SK-N-SH (cell line): ENCODE data around the gene GALNTL6. TPM values are rescaled to one million over a fixed set of nuclear protein-coding genes. Genes with fewer than 3 reads are reported as not detected.

Experiments
- CTCF ChIA-PET: fragments of 300-600, 350-600 bp; formaldehyde crosslinking; extraction: SDS; loops from one replicate; lab custom pipeline; 2021; lab: Yijun Ruan, JAX
- POLR2A ChIA-PET: fragments of 350-600 bp; sonication (Branson Sonifier 250); formaldehyde crosslinking; extraction: SDS; loops from one replicate; lab custom pipeline; 2020; ENCODE audit warnings: antibody characterized with exemption, inconsistent platforms; lab: Yijun Ruan, JAX
- DNase-seq: peaks from one replicate; pipeline ENCODE4 v3.0.0; 2012
- H2AFZ ChIP-seq: fragments of 200-600 bp; sonication (generic); 2 replicates; pipeline ENCODE4 v1.8.1; 2016; ENCODE audit warnings: antibody characterized with exemption, mild to moderate bottlenecking, low read depth
- H3F3A ChIP-seq: fragments of 200-600 bp; sonication (generic); replicated peaks from 2 replicates; pipeline ENCODE3; 2016; ENCODE audit warnings: antibody characterized with exemption, mild to moderate bottlenecking; ENCODE audit not compliant: insufficient read depth
- H3K27ac ChIP-seq, 2 experiments: fragments of 200-500 bp in 1 of 2; fragments of 200-600 bp in 1 of 2; sonication (Bioruptor generic) in 1 of 2; sonication (generic), shearing (Covaris generic) in 1 of 2; 2 replicates each; pipeline versions ENCODE4 v1.5.1 to v1.6.1; 2014 to 2016; ENCODE audit warnings: low read depth in 2 of 2, inconsistent platforms in 1 of 2, low read length in 1 of 2, mild to moderate bottlenecking in 1 of 2, mixed read lengths in 1 of 2
- H3K27me3 ChIP-seq: fragments of 200-600 bp; sonication (generic), shearing (Covaris generic); 2 replicates; pipeline ENCODE4 v1.6.1; 2016; ENCODE audit warnings: mixed run types; ENCODE audit not compliant: insufficient read depth
- H3K36me3 ChIP-seq, 2 experiments: fragments of 200-500 bp in 1 of 2; fragments of 200-600 bp in 1 of 2; sonication (Bioruptor generic) in 1 of 2; sonication (generic) in 1 of 2; replicated peaks in 1 of 2; 2 replicates each; pipeline versions ENCODE3 to v1.5.1; 2014 to 2016; ENCODE audit warnings: low read length in 1 of 2, mild to moderate bottlenecking in 1 of 2; ENCODE audit not compliant: insufficient read depth in 2 of 2, control insufficient read depth in 1 of 2
- H3K4me1 ChIP-seq, 2 experiments: fragments of 200-500 bp in 1 of 2; fragments of 200-600 bp in 1 of 2; sonication (Bioruptor generic) in 1 of 2; sonication (generic), shearing (Covaris generic) in 1 of 2; 2 replicates each; pipeline versions ENCODE4 v1.5.1 to v1.6.1; 2014 to 2016; ENCODE audit warnings: low read depth in 1 of 2, low read length in 1 of 2, mixed run types in 1 of 2; ENCODE audit not compliant: insufficient read depth in 2 of 2, control insufficient read depth in 1 of 2
- H3K4me2 ChIP-seq: fragments of 200-600 bp; sonication (generic), shearing (Covaris generic); 2 replicates; pipeline ENCODE4 v1.6.1; 2017; ENCODE audit warnings: mixed run types
- H3K4me3 ChIP-seq, 2 experiments: fragments of 200-500 bp in 1 of 2; fragments of 200-600 bp in 1 of 2; sonication (Bioruptor generic) in 1 of 2; sonication (generic), shearing (Covaris generic) in 1 of 2; 2 replicates each; pipeline versions ENCODE4 v1.5.1 to v1.8.1; 2014 to 2016; ENCODE audit warnings: low read depth in 2 of 2, inconsistent platforms in 1 of 2, low read length in 1 of 2, mild to moderate bottlenecking in 1 of 2, mixed read lengths in 1 of 2, moderate library complexity in 1 of 2
- H3K79me2 ChIP-seq: fragments of 200-600 bp; sonication (generic); 2 replicates; pipeline ENCODE4 v1.8.1; 2017; ENCODE audit warnings: mild to moderate bottlenecking; ENCODE audit not compliant: insufficient read depth
- H3K9ac ChIP-seq: fragments of 200-600 bp; sonication (generic); 2 replicates; pipeline ENCODE4 v1.6.1; 2017; ENCODE audit warnings: mixed run types
- H3K9me2 ChIP-seq: fragments of 200-600 bp; sonication (generic); 2 replicates; pipeline ENCODE4 v1.6.1; 2017; ENCODE audit warnings: mixed run types
- H3K9me3 ChIP-seq: fragments of 200-600 bp; sonication (generic); 2 replicates; pipeline ENCODE4 v1.6.1; 2017; ENCODE audit warnings: mixed run types, mild to moderate bottlenecking, moderate library complexity
- H4K20me1 ChIP-seq: fragments of 200-600 bp; sonication (generic); 2 replicates; pipeline ENCODE4 v1.6.1; 2017; ENCODE audit warnings: mild to moderate bottlenecking, mixed run types; ENCODE audit not compliant: insufficient read depth
- CHD2 ChIP-seq: fragments of 150-350 bp; IDR thresholded peaks from 2 replicates; pipeline ENCODE4 v1.6.1; 2018; ENCODE audit warnings: low read length; ENCODE audit not compliant: partially characterized antibody
- ELF1 ChIP-seq: IDR thresholded peaks from 2 replicates; pipeline ENCODE4 v1.4.0; 2012
- EP300 ChIP-seq, 2 experiments: IDR thresholded peaks; 2 replicates each; pipeline versions ENCODE4 v1.4.0 to v1.6.1; 2012; ENCODE audit warnings: borderline replicate concordance in 1 of 2, low read depth in 1 of 2, low read length in 1 of 2
- FOSL2 ChIP-seq: IDR thresholded peaks from 2 replicates; pipeline ENCODE4 v1.4.0; 2012; ENCODE audit warnings: low read depth, mild to moderate bottlenecking, moderate library complexity, borderline replicate concordance
- FOXM1 ChIP-seq: IDR thresholded peaks from 2 replicates; pipeline ENCODE4 v1.4.0; 2012; ENCODE audit warnings: low read depth, mild to moderate bottlenecking
- GABPA ChIP-seq: IDR thresholded peaks from 2 replicates; pipeline ENCODE4 v1.4.0; 2012; ENCODE audit warnings: low read depth, mild to moderate bottlenecking
- GATA2 ChIP-seq: sonication (generic); formaldehyde crosslinking; IDR thresholded peaks from 2 replicates; pipeline ENCODE4 v1.5.0; 2020; ENCODE audit warnings: mild to moderate bottlenecking, missing genetic modification reagents
- IRF3 ChIP-seq: fragments of 150-350 bp; IDR thresholded peaks from 2 replicates; pipeline ENCODE4 v1.6.1; 2016; ENCODE audit warnings: mild to moderate bottlenecking, low read depth, low read length
- MAX ChIP-seq: IDR thresholded peaks from 2 replicates; pipeline ENCODE4 v1.4.0; 2012; ENCODE audit warnings: low read depth
- NFIC ChIP-seq: IDR thresholded peaks from 2 replicates; pipeline ENCODE4 v1.4.0; 2012; ENCODE audit warnings: borderline replicate concordance
- RAD21 ChIP-seq: IDR thresholded peaks from 2 replicates; pipeline ENCODE4 v1.6.1; 2012; ENCODE audit warnings: mild to moderate bottlenecking, low read length
- RCOR1 ChIP-seq: fragments of 150-350 bp; IDR thresholded peaks from 2 replicates; pipeline ENCODE4 v1.6.1; 2017; ENCODE audit warnings: antibody characterized with exemption, low read length
- SMC3 ChIP-seq: IDR thresholded peaks from 2 replicates; pipeline ENCODE4 v1.6.1; 2012; ENCODE audit warnings: low read depth, low read length, improper control_type of control experiment
- TEAD4 ChIP-seq: IDR thresholded peaks from 2 replicates; pipeline ENCODE4 v1.4.0; 2012; ENCODE audit warnings: mild to moderate bottlenecking, borderline replicate concordance; ENCODE audit not compliant: insufficient read depth
- WGBS: methylation state at CpG from one replicate; pipeline ENCODE4 v1.1.6; 2017; ENCODE audit warnings: low lambda C conversion rate; 5-methylcytosine and 5-hydroxymethylcytosine counted together
- polyA plus RNA-seq, 3 experiments: library from polyadenylated mRNA; depleted of rRNA; stranded (reverse); fragments of >200 nt; gene quantifications; 2 replicates each; pipeline ENCODE4 v1.2.3, GENCODE V29; 2012
- TF ChIP-seq, protein P1 (sequence below): IDR thresholded peaks from 2 replicates; pipeline ENCODE4 v1.4.0; 2012; ENCODE audit warnings: low read depth, borderline replicate concordance
- TF ChIP-seq, protein P2 (sequence below): IDR thresholded peaks from 2 replicates; pipeline ENCODE4 v1.6.1; 2012; ENCODE audit warnings: mild to moderate bottlenecking, low read depth, low read length, moderate library complexity

Gene GALNTL6
- polyA plus RNA-seq, 1 of the 3 experiments (the other 2 are of a cell fraction) = 0.07 TPM

DNA sequence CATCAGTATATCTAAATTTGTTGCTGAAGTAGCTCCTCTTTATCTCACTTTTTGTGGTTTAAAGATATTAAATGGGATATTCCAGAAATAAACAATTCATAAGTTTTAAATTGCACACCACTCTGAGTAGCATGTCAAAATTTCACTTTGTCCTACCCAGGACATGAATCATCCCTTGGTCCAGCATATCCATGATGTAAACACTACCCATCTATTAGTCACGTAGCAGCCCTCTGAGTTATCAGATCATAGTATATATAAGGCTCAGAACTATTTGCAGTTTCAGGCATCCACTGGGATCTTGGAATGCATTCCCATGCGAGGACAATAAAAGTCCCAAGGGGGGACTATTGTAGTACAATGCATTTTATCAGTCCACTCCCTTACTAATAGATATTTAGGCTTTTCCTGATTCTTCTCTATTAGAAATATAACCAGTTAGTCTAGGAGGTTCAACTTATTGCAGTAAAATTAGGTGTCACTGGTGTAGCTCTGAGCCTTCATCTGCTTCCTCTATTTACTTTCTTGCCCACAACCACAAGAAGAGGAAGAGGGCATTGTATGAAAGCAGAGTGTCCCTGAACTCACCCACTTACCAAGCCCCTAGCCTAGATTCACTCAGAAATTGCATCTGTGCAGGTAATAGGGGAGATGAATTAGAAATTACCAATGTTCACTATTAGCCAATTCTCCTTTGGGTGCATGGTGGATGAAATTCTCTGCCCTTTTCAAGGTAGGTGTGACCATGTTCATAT, 945.6 kb downstream of the GALNTL6 start (continued):
- TF ChIP-seq, protein P1, sequence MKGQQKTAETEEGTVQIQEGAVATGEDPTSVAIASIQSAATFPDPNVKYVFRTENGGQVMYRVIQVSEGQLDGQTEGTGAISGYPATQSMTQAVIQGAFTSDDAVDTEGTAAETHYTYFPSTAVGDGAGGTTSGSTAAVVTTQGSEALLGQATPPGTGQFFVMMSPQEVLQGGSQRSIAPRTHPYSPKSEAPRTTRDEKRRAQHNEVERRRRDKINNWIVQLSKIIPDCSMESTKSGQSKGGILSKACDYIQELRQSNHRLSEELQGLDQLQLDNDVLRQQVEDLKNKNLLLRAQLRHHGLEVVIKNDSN = no peak
- no peak for TF ChIP-seq CHD2

DNA sequence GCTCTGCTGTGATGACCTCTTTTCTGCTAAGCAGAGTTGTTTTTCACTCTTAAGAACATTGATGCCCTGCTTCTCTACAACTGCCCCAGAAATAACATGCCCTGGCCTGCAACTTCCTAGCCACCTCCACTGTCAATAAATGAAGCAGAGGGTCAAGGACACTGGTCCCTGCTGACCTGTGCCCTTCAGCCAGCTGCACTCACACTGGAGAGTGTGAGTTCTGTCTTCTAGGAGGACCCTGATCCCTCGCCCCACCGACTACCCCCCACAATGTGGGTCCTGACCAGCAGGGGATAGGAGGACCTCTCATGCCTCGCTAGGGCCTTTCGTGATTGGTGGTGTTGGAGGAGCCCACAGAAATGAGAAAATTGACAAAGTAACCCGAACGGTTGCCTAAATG, 947.3 kb downstream of the GALNTL6 start:
- Histone ChIP-seq H3K4me1 (no peaks in the 10 kb centered on the region), H3K79me2 (no peaks in the 10 kb centered on the region), H3K9ac (no peak overlapping the region), H3K27me3 (no peaks in the 10 kb centered on the region), H3K4me2 (no peak overlapping the region), H3F3A (no peaks in the 10 kb centered on the region), H2AFZ (no peak overlapping the region), H3K9me3 (no peaks in the 10 kb centered on the region), H3K4me3 (no peak overlapping the region), H4K20me1 (no peaks in the 10 kb centered on the region), H3K27ac (no peak overlapping the region), H3K9me2 (no peaks in the 10 kb centered on the region), H3K36me3 (no peaks in the 10 kb centered on the region)
- no peak for TF ChIP-seq NFIC
- no peak for TF ChIP-seq GABPA
- TF ChIP-seq FOXM1 = no peak
- no peak for TF ChIP-seq MAX
- TF ChIP-seq IRF3 = no peak
- TF ChIP-seq RCOR1 = no peak
- no peak for TF ChIP-seq RAD21
- TF ChIP-seq FOSL2 = no peak
- no peak for TF ChIP-seq SMC3
- no peak for TF ChIP-seq GATA2
- no peak for DNase-seq
- WGBS = 61% methylated on average over 6 of the region's 6 CpGs
- CTCF ChIA-PET = no interaction called here
- POLR2A ChIA-PET = no interaction called here

DNA sequence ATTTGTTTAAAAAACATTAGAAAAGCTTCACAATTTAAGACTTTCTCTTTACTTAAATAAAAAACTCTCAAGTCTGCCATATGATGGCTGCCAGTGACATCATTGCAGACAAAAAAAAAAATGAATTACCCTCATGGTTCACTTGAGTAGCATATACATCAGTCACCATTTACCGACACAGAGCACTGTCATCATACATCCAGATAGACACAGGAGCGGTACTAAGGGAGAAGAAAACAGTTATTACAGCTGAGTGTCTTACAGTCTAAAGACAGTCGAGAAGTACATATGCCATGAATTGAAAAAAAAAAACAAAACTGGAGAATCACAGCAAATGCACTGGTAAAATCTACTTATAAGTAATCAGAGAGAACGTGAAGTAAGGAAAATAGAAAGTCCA, 949.7 kb downstream of the GALNTL6 start:
- Histone ChIP-seq H3K36me3 (no peaks in the 10 kb centered on the region), H3K27me3 (no peaks in the 10 kb centered on the region), H3K4me3 (no peak overlapping the region), H3K9me3 (no peaks in the 10 kb centered on the region), H3F3A (no peaks in the 10 kb centered on the region), H3K79me2 (no peaks in the 10 kb centered on the region), H3K4me2 (no peak overlapping the region), H2AFZ (no peak overlapping the region), H3K9me2 (no peaks in the 10 kb centered on the region), H4K20me1 (no peaks in the 10 kb centered on the region), H3K4me1 (no peaks in the 10 kb centered on the region), H3K27ac (no peak overlapping the region), H3K9ac (no peak overlapping the region)
- WGBS = 57% methylated on average over 4 of the region's 4 CpGs
- ChIA-PET CTCF (no interaction called here), POLR2A (no interaction called here)
- no peak for DNase-seq
- TF ChIP-seq, protein P2, sequence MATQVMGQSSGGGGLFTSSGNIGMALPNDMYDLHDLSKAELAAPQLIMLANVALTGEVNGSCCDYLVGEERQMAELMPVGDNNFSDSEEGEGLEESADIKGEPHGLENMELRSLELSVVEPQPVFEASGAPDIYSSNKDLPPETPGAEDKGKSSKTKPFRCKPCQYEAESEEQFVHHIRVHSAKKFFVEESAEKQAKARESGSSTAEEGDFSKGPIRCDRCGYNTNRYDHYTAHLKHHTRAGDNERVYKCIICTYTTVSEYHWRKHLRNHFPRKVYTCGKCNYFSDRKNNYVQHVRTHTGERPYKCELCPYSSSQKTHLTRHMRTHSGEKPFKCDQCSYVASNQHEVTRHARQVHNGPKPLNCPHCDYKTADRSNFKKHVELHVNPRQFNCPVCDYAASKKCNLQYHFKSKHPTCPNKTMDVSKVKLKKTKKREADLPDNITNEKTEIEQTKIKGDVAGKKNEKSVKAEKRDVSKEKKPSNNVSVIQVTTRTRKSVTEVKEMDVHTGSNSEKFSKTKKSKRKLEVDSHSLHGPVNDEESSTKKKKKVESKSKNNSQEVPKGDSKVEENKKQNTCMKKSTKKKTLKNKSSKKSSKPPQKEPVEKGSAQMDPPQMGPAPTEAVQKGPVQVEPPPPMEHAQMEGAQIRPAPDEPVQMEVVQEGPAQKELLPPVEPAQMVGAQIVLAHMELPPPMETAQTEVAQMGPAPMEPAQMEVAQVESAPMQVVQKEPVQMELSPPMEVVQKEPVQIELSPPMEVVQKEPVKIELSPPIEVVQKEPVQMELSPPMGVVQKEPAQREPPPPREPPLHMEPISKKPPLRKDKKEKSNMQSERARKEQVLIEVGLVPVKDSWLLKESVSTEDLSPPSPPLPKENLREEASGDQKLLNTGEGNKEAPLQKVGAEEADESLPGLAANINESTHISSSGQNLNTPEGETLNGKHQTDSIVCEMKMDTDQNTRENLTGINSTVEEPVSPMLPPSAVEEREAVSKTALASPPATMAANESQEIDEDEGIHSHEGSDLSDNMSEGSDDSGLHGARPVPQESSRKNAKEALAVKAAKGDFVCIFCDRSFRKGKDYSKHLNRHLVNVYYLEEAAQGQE = no peak
- no peak for TF ChIP-seq FOXM1
- TF ChIP-seq RAD21 = no peak
- no peak for TF ChIP-seq ELF1
- no peak for TF ChIP-seq GATA2
- TF ChIP-seq, protein P1 = no peak
- TF ChIP-seq NFIC = no peak
- no peak for TF ChIP-seq TEAD4
- TF ChIP-seq EP300 (IDR thresholded peaks at IDR 0.05; ENCODE audit: borderline replicate concordance in 1 of 2, low read depth in 1 of 2, low read length in 1 of 2) = no peak
- TF ChIP-seq MAX = no peak
- TF ChIP-seq IRF3 = no peak
- no peak for TF ChIP-seq CHD2
